GM18870 (cell line): ENCODE results near the gene FLACC1.
"Not testable (repeated sequence)": the region's sequence is repeated elsewhere in the genome, so short reads cannot be mapped to it uniquely, and the experiment has no call there.

ENCODE experiments used
- ATAC-seq: cut with Tn5 transposase; IDR thresholded peaks from one replicate; pipeline ENCODE4 v1.9.1; 2021; ENCODE audit warnings: moderate library complexity; ENCODE audit not compliant: unreplicated experiment

FLACC1 gene

GRCh38 chr2:201257956-201258665, 99.0 kb downstream of the FLACC1 start:
- peak; percentile 62 for ATAC-seq

GRCh38 chr2:201257381-201257955, 99.7 kb downstream of the FLACC1 start:
- peak; percentile 47 for ATAC-seq

- no peak for ATAC-seq
Measured at GRCh38 chr2:201256082-201256481, 101.1 kb downstream of the FLACC1 start.

- no peak for ATAC-seq
Measured at GRCh38 chr2:201255408-201256033, 101.6 kb downstream of the FLACC1 start.

GRCh38 chr2:201254081-201254730, 102.9 kb downstream of the FLACC1 start:
- ATAC-seq = no peak

DNA sequence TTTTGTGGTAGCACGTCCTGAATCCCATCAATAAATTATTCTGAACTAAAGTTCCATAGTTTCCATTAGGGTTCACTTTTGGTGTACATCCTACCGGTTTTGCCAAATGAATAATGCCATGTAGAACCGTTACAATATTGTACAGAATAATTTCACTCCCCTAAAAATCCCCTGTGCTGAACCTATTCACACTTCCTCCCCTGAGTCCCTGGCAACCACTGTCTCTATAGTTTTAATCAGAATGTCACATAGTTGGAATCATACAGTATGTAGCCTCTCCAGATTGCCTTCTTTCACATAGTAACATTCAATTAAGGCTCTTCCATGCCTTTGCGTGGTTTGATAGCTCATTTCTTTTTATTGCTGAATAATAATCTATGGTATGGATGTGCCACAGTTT, 106.4 kb downstream of the FLACC1 start:
- ATAC-seq = no peak

- ATAC-seq = no peak
Measured at GRCh38 chr2:201249889-201250288, 107.3 kb downstream of the FLACC1 start.

DNA sequence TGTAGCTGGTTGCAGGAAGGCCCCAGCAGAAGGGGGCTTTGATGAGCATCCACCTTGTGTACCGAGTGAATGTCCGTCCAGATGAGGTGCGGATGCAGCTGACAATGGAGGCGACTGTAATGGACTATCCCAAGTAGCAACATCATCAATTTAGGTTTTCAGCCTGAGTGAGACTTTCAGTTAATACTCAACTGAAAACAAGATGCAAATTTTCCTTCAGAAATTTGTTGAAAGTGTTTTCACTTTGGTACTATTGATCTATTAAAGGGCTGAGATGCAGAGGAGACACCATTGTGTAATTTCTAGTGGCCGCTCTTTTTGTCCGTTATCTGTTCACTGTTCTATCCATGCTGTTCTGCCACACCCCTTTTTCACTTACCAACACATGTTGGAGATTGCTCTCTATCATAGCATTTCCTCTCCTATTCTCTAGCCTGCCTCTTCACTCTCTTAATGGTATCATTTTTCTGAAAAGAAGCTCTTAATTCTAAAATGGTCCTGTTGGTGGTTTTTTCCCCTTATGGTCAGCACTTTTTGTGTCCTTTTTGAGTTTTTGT, 108.8 kb downstream of the FLACC1 start:
- no peak for ATAC-seq

GRCh38 chr2:201246280-201246679, 110.9 kb downstream of the FLACC1 start:
- ATAC-seq = no peak

GRCh38 chr2:201244829-201245228, 112.3 kb downstream of the FLACC1 start:
- no peak for ATAC-seq

DNA sequence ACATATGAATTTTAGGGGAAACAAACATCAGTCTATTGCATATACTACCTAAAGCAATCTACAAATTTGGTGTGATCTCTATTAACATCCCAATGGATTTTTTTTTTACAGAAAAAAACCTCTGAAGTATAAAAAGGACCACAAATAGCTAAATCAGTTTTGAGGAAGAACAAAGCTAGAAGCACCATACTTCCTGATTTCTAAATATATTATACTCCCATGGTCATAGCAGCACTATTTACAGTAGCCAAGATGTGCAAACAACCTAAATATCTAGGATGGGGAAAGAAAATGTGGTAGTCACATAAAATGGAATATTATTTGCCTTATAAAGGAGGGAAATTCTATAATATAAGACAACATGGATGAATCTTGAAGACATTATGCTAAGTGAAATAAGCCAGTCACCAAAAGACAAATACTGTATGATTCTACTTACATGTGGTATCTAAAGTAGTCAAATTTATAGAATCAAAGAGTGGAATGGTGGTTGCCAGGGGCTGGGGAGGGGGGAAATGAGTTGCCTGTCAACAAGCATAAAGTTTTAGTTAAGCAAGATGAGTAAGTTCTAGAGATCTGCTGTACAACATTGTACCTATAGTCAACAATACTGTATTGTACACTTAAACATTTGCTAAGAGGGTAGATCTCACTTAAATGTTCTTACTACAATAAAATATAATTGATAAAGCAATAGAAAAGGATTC, 114.4 kb downstream of the FLACC1 start:
- no peak for ATAC-seq

DNA sequence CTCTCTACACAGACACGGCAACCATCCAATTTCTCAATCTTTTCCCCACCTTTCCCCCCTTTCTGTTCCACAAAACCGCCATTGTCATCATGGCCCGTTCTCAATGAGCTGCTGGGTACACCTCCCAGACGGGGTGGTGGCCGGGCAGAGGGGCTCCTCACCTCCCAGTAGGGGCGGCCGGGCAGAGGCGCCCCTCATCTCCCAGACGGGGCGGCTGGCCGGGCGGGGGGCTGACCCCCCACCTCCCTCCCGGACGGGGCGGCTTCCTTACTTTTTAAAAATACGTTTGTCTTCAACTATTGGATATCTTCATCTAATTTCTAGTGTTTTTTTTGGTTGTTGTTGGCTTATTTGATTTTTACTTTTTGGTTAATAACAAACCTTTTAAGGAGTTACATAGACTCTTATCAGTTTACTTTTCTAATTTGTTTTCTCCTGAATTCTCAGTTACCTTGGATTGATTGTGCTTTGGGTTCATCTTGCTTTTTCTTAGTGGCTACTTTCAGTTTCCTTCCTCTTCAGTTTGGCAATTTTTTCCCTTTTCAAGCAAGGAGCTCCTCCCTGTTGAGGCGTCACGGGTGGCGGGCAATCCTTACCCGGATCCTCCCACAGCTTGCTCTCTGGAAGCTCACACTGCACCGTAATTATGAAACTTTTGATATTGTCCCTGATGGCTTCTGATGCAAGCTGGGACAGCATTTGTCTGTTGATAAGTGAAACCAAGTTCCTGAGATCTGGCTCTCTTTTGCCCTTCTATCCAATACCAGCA, 117.8 kb downstream of the FLACC1 start:
- ATAC-seq = not testable (repeated sequence)
